ENCODE results near the gene MARCHF3.
"Not testable (repeated sequence)": the region's sequence is repeated elsewhere in the genome, so short reads cannot be mapped to it uniquely, and the experiment has no call there.

MARCHF3 gene

GRCh38 chr5:127061956-127062355 is 31.6 kb upstream of the MARCHF3 start:
- no peak for TF ChIP-seq CTCF (IDR thresholded peaks at IDR 0.05; ENCODE audit: insufficient read depth, low read depth, low read length, missing control alignments)
- no peak for DNase-seq (ENCODE audit: low read depth)
- no peak overlapping the region for H3K4me3 ChIP-seq (ENCODE audit: low read length)

- no peak for TF ChIP-seq CTCF (IDR thresholded peaks at IDR 0.05; ENCODE audit: insufficient read depth, low read depth, low read length, missing control alignments)
- H3K4me3 ChIP-seq (ENCODE audit: low read length): no peak overlapping the region
These were observed 31.2 kb upstream of the MARCHF3 start for GRCh38 chr5:127061537-127061936.

GRCh38 chr5:127060470-127060985 is 30.2 kb upstream of the MARCHF3 start:
- no peak for TF ChIP-seq CTCF (IDR thresholded peaks at IDR 0.05; ENCODE audit: insufficient read depth, low read depth, low read length, missing control alignments)
- no peak overlapping the region for H3K4me3 ChIP-seq (ENCODE audit: low read length)
- peak; percentile 17 for DNase-seq (ENCODE audit: low read depth)

More at GRCh38 chr5:127061537-127061936, 31.2 kb upstream of the MARCHF3 start:
- DNase-seq (ENCODE audit: low read depth): no peak

GRCh38 chr5:127056896-127057295 is 26.5 kb upstream of the MARCHF3 start:
- H3K4me3 ChIP-seq (ENCODE audit: low read length): no peak overlapping the region
- TF ChIP-seq CTCF (IDR thresholded peaks at IDR 0.05; ENCODE audit: insufficient read depth, low read depth, low read length, missing control alignments): no peak
- DNase-seq (ENCODE audit: low read depth): no peak

GRCh38 chr5:127055880-127056653 is 25.7 kb upstream of the MARCHF3 start:
- no peak for TF ChIP-seq CTCF (IDR thresholded peaks at IDR 0.05; ENCODE audit: insufficient read depth, low read depth, low read length, missing control alignments)
- H3K4me3 ChIP-seq (ENCODE audit: low read length): no peak overlapping the region
- no peak for DNase-seq (ENCODE audit: low read depth)

GRCh38 chr5:127053551-127053950 is 23.2 kb upstream of the MARCHF3 start:
- not testable (repeated sequence) for H3K4me3 ChIP-seq (ENCODE audit: low read length); DNase-seq (ENCODE audit: low read depth)

- TF ChIP-seq CTCF (IDR thresholded peaks at IDR 0.05; ENCODE audit: insufficient read depth, low read depth, low read length, missing control alignments): no peak
These were observed 22.7 kb upstream of the MARCHF3 start for GRCh38 chr5:127053049-127053448.

More at GRCh38 chr5:127053049-127053448, 22.7 kb upstream of the MARCHF3 start:
- DNase-seq (ENCODE audit: low read depth): no peak
- no peak overlapping the region for H3K4me3 ChIP-seq (ENCODE audit: low read length)
